K562 (cell line): ENCODE results near the gene BAZ2A. TPM values are rescaled to one million over a fixed set of nuclear protein-coding genes. Genes with fewer than 3 reads are reported as not detected.

ENCODE experiments used
- ATAC-seq: fragments of 200-7000 bp; cut with Tn5 transposase; 3 replicates; pipeline ENCODE4 v1.9.1; 2020; ENCODE audit warnings: moderate library complexity
- BruUV-seq: library from RNA; stranded (reverse); fragments of 400-500 nt; replicated peaks from 2 replicates; lab custom pipeline; 2021; lab: Mats Ljungman, UMichigan
- CTCF ChIA-PET: fragments of 300-600 bp; formaldehyde crosslinking; extraction: SDS; loops from one replicate; lab custom pipeline; 2021; ENCODE audit warnings: low intra/inter-chr PET ratio; lab: Yijun Ruan, JAX
- POLR2A ChIA-PET: fragments of 300-600, 350-650 bp; sonication (Branson Sonifier 250); formaldehyde crosslinking; extraction: SDS; loops from one replicate; lab custom pipeline; 2021; ENCODE audit warnings: antibody characterized with exemption, inconsistent platforms; lab: Yijun Ruan, JAX
- DNase-seq, 4 experiments: peaks; one replicate each; pipeline versions ENCODE4 v3.0.0 to v3.0.0-alpha.2; 2011 to 2018; ENCODE audit warnings: low spot score in 3 of 4, mixed read lengths in 3 of 4; ENCODE audit errors: extremely low read depth in 1 of 4
- FAIRE-seq: peaks from 2 replicates; lab custom pipeline; 2011; peaks lifted over from hg19 to GRCh38; lab: Jason Lieb, UNC
- H2AFZ ChIP-seq: 2 replicates; pipeline ENCODE4 v1.6.0; 2011; ENCODE audit warnings: low read depth, low read length, control low read depth, inconsistent platforms
- H3K27ac ChIP-seq: fragments of 200-600 bp; 3 replicates; pipeline ENCODE4 v1.8.0; 2011; ENCODE audit warnings: low read depth, mild to moderate bottlenecking, control low read depth, inconsistent platforms, low read length, moderate library complexity, mixed read lengths; ENCODE audit errors: extremely low read depth
- H3K27me3 ChIP-seq, 2 experiments: fragments of 300-600 bp in 1 of 2; 2 replicates in 1 of 2; 3 replicates in 1 of 2; pipeline versions ENCODE4 v1.6.0 to v1.8.0; 2011; ENCODE audit warnings: inconsistent platforms in 2 of 2, low read length in 2 of 2, mild to moderate bottlenecking in 1 of 2, mixed read lengths in 1 of 2, moderate library complexity in 1 of 2; ENCODE audit not compliant: control insufficient read depth in 2 of 2, insufficient read depth in 2 of 2
- H3K36me3 ChIP-seq: fragments of 300-600 bp; 3 replicates; pipeline ENCODE4 v1.8.0; 2011; ENCODE audit warnings: mild to moderate bottlenecking, low read length, inconsistent platforms; ENCODE audit not compliant: control insufficient read depth, insufficient read depth
- H3K4me1 ChIP-seq, 2 experiments: fragments of 200-600 bp in 1 of 2; replicated peaks in 1 of 2; 2 replicates in 1 of 2; 3 replicates in 1 of 2; pipeline versions ENCODE4 v1.5.1 to v1.8.0; 2011; ENCODE audit warnings: inconsistent platforms in 2 of 2, low read length in 2 of 2, mild to moderate bottlenecking in 1 of 2, mixed read lengths in 1 of 2, moderate library complexity in 1 of 2; ENCODE audit not compliant: control insufficient read depth in 2 of 2, insufficient read depth in 2 of 2
- H3K4me2 ChIP-seq: 2 replicates; pipeline ENCODE4 v1.6.1; 2011; ENCODE audit warnings: low read length, control low read depth, inconsistent platforms, mixed read lengths; ENCODE audit not compliant: insufficient read depth
- H3K4me3 ChIP-seq: fragments of 200-600 bp; sonication (generic), shearing (Covaris generic); 2 replicates; pipeline ENCODE4 v1.5.1; 2016; ENCODE audit warnings: control low read depth, inconsistent platforms
- H3K79me2 ChIP-seq: fragments of 200-600 bp; 3 replicates; pipeline ENCODE4 v1.8.0; 2011; ENCODE audit warnings: low read length, inconsistent platforms; ENCODE audit not compliant: control insufficient read depth, insufficient read depth
- H3K9ac ChIP-seq, 2 experiments: 2 replicates each; pipeline versions ENCODE4 v1.6.0 to v1.6.1; 2011; ENCODE audit warnings: low read depth in 2 of 2, low read length in 2 of 2, control low read depth in 1 of 2, inconsistent platforms in 1 of 2, mild to moderate bottlenecking in 1 of 2, mixed read lengths in 1 of 2; ENCODE audit not compliant: insufficient read depth in 1 of 2
- H3K9me1 ChIP-seq: one replicate; pipeline ENCODE4 v1.6.0; 2011; ENCODE audit warnings: inconsistent platforms, mild to moderate bottlenecking, low read length, moderate library complexity; ENCODE audit not compliant: control insufficient read depth, insufficient read depth
- H3K9me3 ChIP-seq: replicated peaks from 2 replicates; pipeline ENCODE4 v1.5.1; 2011; ENCODE audit warnings: low read depth, low read length, inconsistent platforms; ENCODE audit not compliant: control insufficient read depth, insufficient read depth
- H4K20me1 ChIP-seq: replicated peaks from 2 replicates; pipeline ENCODE4 v1.6.1; 2011; ENCODE audit warnings: low read length, inconsistent platforms, mixed read lengths; ENCODE audit not compliant: control insufficient read depth, insufficient read depth
- CBX2 ChIP-seq: fragments of 200-600 bp; sonication (generic); IDR thresholded peaks from one replicate; pipeline ENCODE4 v1.6.1; 2012; ENCODE audit warnings: mild to moderate bottlenecking, low read length, inconsistent platforms; ENCODE audit not compliant: insufficient read depth, poor library complexity, severe bottlenecking
- GTF2E2 ChIP-seq: fragments of 200-800 bp; sonication (Bioruptor generic); IDR thresholded peaks from 2 replicates; pipeline ENCODE4 v1.6.1; 2016; ENCODE audit warnings: missing genetic modification characterization, missing compliant biosample characterization
- HDAC3 ChIP-seq: fragments of 450-650 bp; IDR thresholded peaks from 2 replicates; pipeline ENCODE4 v1.6.1; 2018; ENCODE audit warnings: borderline replicate concordance, mild to moderate bottlenecking, moderate library complexity; ENCODE audit not compliant: partially characterized antibody
- KLF6 ChIP-seq: fragments of 250-450 bp; sonication (Bioruptor Pico); IDR thresholded peaks from 2 replicates; pipeline ENCODE4 v1.4.0; 2020; ENCODE audit warnings: mild to moderate bottlenecking, moderate library complexity, borderline replicate concordance
- MAFK ChIP-seq: IDR thresholded peaks from 2 replicates; pipeline ENCODE4 v1.6.1; 2011; ENCODE audit warnings: low read length, improper control_type of control experiment
- MTA1 ChIP-seq: fragments of 450-650 bp; IDR thresholded peaks from 2 replicates; pipeline ENCODE4 v1.6.1; 2017; ENCODE audit warnings: borderline replicate concordance
- RAD21 ChIP-seq, 2 experiments: fragments of 250-450 bp in 1 of 2; fragments of 450-650 bp in 1 of 2; sonication (Bioruptor Pico) in 1 of 2; formaldehyde crosslinking in 1 of 2; IDR thresholded peaks in 1 of 2; conservative IDR thresholded peaks in 1 of 2; 2 replicates each; pipeline versions ENCODE4 v1.4.0 to v1.8.0; 2020 to 2022; ENCODE audit warnings: mild to moderate bottlenecking in 2 of 2, moderate library complexity in 1 of 2
- RFX7 ChIP-seq: fragments of 250-450 bp; sonication (Bioruptor Pico); IDR thresholded peaks from 2 replicates; pipeline ENCODE4 v1.5.1; 2021; ENCODE audit warnings: mild to moderate bottlenecking
- TOE1 ChIP-seq, 2 experiments: fragments of 450-650 bp in 1 of 2; sonication (generic) in 1 of 2; formaldehyde crosslinking in 1 of 2; IDR thresholded peaks; 2 replicates each; pipeline versions ENCODE4 v1.7.1 to v1.8.0; 2016 to 2022; ENCODE audit warnings: borderline replicate concordance in 2 of 2, mild to moderate bottlenecking in 2 of 2, antibody characterized with exemption in 1 of 2, inconsistent platforms in 1 of 2, low read depth in 1 of 2, missing genetic modification reagents in 1 of 2, moderate library complexity in 1 of 2
- ZNF263 ChIP-seq: sonication (generic); formaldehyde crosslinking; IDR thresholded peaks from 2 replicates; pipeline ENCODE4 v1.8.0; 2022; ENCODE audit warnings: mild to moderate bottlenecking, missing genetic modification reagents, borderline replicate concordance
- ZNF609 ChIP-seq: sonication (generic); formaldehyde crosslinking; IDR thresholded peaks from 2 replicates; pipeline ENCODE4 v1.8.1; 2023; ENCODE audit warnings: missing genetic modification reagents, mild to moderate bottlenecking, borderline replicate concordance
- ZNF696 ChIP-seq: fragments of 250-450 bp; sonication (Bioruptor Pico); conservative IDR thresholded peaks from 2 replicates; pipeline ENCODE4 v1.4.0; 2020; ENCODE audit warnings: mild to moderate bottlenecking, moderate library complexity
- ZNF77 ChIP-seq: fragments of 250-450 bp; sonication (Bioruptor Pico); IDR thresholded peaks from 2 replicates; pipeline ENCODE4 v1.5.0; 2020
- WGBS: fragments of 100-300 bp; shearing (Covaris generic); methylation state at CpG from one replicate; pipeline ENCODE4 v1.1.6; 2016; ENCODE audit warnings: low coverage, mixed read lengths; ENCODE audit not compliant: insufficient coverage; ENCODE audit errors: missing lambda C conversion rate; 5-methylcytosine and 5-hydroxymethylcytosine counted together
- in situ Hi-C: fragments of 300-500 bp; cut with MboI; formaldehyde crosslinking; loops from 4 replicates; pipeline ENCODE4 v1.15.0; 2018; ENCODE audit warnings: inconsistent platforms, mixed read lengths
- intact Hi-C: fragments of 100-400 bp; cut with micrococcal nuclease; formaldehyde crosslinking; loops from 2 replicates; pipeline ENCODE4 v1.14.2; 2022
- polyA plus RNA-seq, 8 experiments: library from polyadenylated mRNA; depleted of rRNA in 4 of 8; stranded (reverse) in 5 of 8; unstranded in 3 of 8; fragments of >200 nt; fragmentation: Nextera tagmentation in 2 of 8; fragmentation: Illumina TruSeq in 1 of 8; extraction: Ambion mirVana in 2 of 8; extraction: Trizol in 1 of 8; gene quantifications; 2 replicates each; pipeline versions ENCODE4 v1.2.1 to v1.2.3, GENCODE V29; 2011 to 2014; ENCODE audit warnings: inconsistent platforms in 1 of 8, missing spikeins in 1 of 8
- total RNA-seq, 7 experiments: library from RNA; depleted of rRNA in 6 of 7; stranded (reverse); fragments of >200 nt in 6 of 7; fragmentation: Illumina TruSeq in 2 of 7; extraction: Trizol in 2 of 7; gene quantifications; 2 replicates each; pipeline versions ENCODE4 v1.2.1 to v1.2.3, GENCODE V29; 2011 to 2021; ENCODE audit warnings: low replicate concordance in 1 of 7

The BAZ2A gene
- total and polyA plus RNA-seq, 9 of the 15 experiments (the other 6 are each of a cell fraction or from before 2014, with no cell fraction given), result 4.5 to 86.4 (median 26.2) TPM

GRCh38 chr12:56636675-56637540 lies 6.8 kb upstream of the BAZ2A start:
- Histone ChIP-seq H4K20me1 (no peaks in the 10 kb centered on the region), H3K79me2 (peaks cover 57% of the 10 kb centered on the region), H3K4me2 (peak overlapping the region; percentile 96), H3K36me3 (peaks cover 46% of the 10 kb centered on the region), H3K27me3 (no peaks in the 10 kb centered on the region), H3K9me1 (no peaks in the 10 kb centered on the region), H3K9me3 (no peaks in the 10 kb centered on the region), H3K27ac (peak overlapping the region; percentile 86), H3K4me1 (peaks cover 23 to 38% of the 10 kb centered on the region in 2 experiments), H3K9ac (peak overlapping the region; percentile 74 to 75; a peak in 3 of 4 replicates), H3K4me3 (peak overlapping the region; percentile 85), H2AFZ (peak overlapping the region; percentile 92)
- no TSS peak for BruUV-seq
- FAIRE-seq, result peak; percentile 96
- peak; percentile 90 to 100 (median 94) for DNase-seq
- CTCF ChIA-PET, result interaction anchor here (0.7 to 2.4 kb wide), 2 partner anchors 123 to 1888 kb away, joined by 7 to 10 read pairs; no protein-coding TSS in a partner anchor
- ATAC-seq, result peak; percentile 84
- POLR2A ChIA-PET, result interaction anchor here (0.6 to 3.4 kb wide), 27 partner anchors 9 to 925 kb away, joined by 3 to 42 read pairs (median 4); partner anchors contain the start of genes ATP5F1B, NACA, PTGES3 and STAT2
- intact Hi-C loops (loop anchor here (1.0 to 10.0 kb wide), 9 partner anchors 43 to 520 kb away; partner anchors contain the start of genes APOF, NAB2, NACA and PRIM1), in situ Hi-C loops (no loop called here)
- WGBS, result 2% methylated on average over 10 of the region's 12 CpGs
- TF ChIP-seq TOE1 (IDR thresholded peaks at IDR 0.05; ENCODE audit: borderline replicate concordance) (no peak; the same call in 1 of the 2 replicates), TOE1 (CRISPR knock-in tag; IDR thresholded peaks at IDR 0.05; ENCODE audit: borderline replicate concordance, low read depth) (no peak), KLF6 (CRISPR knock-in tag) (0 out of 2 replicates have a peak, but pooled peaks have one; percentile 12), ZNF263 (CRISPR knock-in tag) (peak; percentile 25; the same call in 1 of the 2 replicates), MAFK (peak; percentile 11; the same call in 1 of the 2 replicates), ZNF77 (CRISPR knock-in tag) (no peak), MTA1 (peak; percentile 10; the same call in 1 of the 2 replicates), ZNF609 (CRISPR knock-in tag) (no peak), ZNF696 (no peak), HDAC3 (peak; percentile 24), GTF2E2 (tag) (no peak), CBX2 (no peak), RFX7 (no peak), RAD21 (CRISPR knock-in tag; conservative IDR thresholded peaks at IDR 0.05 in 1 of 2, IDR thresholded peaks at IDR 0.05 in 1 of 2) (peak; percentile 66 to 87)
